ENCODE results near the gene HOMER3.
"Not testable (repeated sequence)": the region's sequence is repeated elsewhere in the genome, so short reads cannot be mapped to it uniquely, and the experiment has no call there.

DNA sequence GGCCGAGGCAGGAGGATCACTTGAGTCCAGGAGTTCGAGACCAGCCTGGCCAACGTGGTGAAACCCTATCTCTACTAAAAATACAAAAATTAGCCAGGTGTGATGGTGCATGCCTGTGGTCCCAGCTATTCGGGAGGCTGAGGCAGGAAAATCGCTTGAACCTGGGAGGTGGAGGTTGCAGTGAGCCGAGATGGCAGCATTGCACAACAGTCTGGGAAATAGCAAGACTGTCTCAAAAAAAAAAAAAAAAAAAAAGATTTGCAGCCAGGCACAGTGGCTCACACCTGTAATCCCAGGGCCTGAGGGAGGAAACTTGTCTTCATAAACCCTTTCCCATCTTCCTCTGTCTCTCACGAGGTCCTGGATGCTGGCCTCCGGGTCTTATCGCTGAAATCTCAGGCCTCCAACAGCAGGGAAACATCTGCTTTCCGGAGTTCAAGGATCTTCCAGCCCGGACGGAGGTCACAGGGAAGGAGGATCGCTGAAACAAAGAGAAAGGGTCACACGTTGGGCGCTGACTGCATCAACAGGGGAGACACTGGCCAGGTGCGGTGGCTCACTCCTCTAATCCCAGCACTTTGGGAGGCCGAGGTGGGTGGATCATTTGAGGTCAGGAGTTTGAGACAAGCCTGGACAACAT, 11.5 kb upstream of the HOMER3 start:
- not testable (repeated sequence) for TF ChIP-seq MXI1 (IDR thresholded peaks at IDR 0.05; ENCODE audit: borderline replicate concordance, low read depth, low read length); MED13 (CRISPR knock-in tag; IDR thresholded peaks at IDR 0.05)
